ENCODE results near the gene MED9.

DNA sequence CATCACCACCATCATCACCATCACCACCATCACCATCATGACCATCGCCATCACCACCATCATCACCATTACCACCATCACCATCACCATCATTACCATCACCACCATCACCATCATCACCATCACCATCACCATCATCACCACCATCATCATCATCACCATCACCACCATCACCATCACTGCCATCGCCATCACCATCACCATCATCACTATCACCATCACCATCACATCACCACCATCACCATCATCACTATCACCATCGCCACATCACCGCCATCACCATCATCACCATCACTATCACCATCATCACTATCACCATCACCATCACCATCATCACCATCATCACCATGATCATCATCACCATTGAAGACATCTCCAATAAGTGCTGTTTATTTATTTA, 16.8 kb upstream of the MED9 start:
- TF ChIP-seq EZH2 (IDR thresholded peaks at IDR 0.05): no peak
- TF ChIP-seq POLR2AphosphoS5 (IDR thresholded peaks at IDR 0.05; ENCODE audit: borderline replicate concordance, low read depth, low read length): no peak

Measured in SK-N-MC (cell line).